Mesenteric fat pad (tissue), 1 donor: ENCODE data around the gene SPATA31C2. TPM values are rescaled to one million over a fixed set of nuclear protein-coding genes. Genes with fewer than 3 reads are reported as not detected.
"Not testable (repeated sequence)": the region's sequence is repeated elsewhere in the genome, so short reads cannot be mapped to it uniquely, and the experiment has no call there.

ENCODE experiments used
- DNase-seq: peaks from one replicate; pipeline ENCODE4 v3.0.0-alpha.2; 2020; ENCODE audit warnings: low spot score
- total RNA-seq: library from RNA; stranded (reverse); fragmentation: NEBNext Ultra II Directional; extraction: Animal tissue kit (Norgen Biotek cat#: 25700); gene quantifications from one replicate; pipeline ENCODE4 v1.2.1, GENCODE V29; 2021
- donor health status: DM: yes; HTN: yes; CAD: no.

Gene SPATA31C2
- total RNA-seq, 1 donor from 2014 or later: not detected

GRCh38 chr9:88127700-88128300 lies 10.5 kb downstream of the SPATA31C2 start:
- DNase-seq: not testable (repeated sequence)

GRCh38 chr9:88123413-88123812 lies 14.9 kb downstream of the SPATA31C2 start:
- not testable (repeated sequence) for DNase-seq

GRCh38 chr9:88118121-88118520 lies 20.2 kb downstream of the SPATA31C2 start:
- not testable (repeated sequence) for DNase-seq

GRCh38 chr9:88114968-88115612 lies 23.2 kb downstream of the SPATA31C2 start:
- DNase-seq: not testable (repeated sequence)

- DNase-seq: not testable (repeated sequence)
Observed at GRCh38 chr9:88114283-88114967, 23.9 kb downstream of the SPATA31C2 start.

- DNase-seq: not testable (repeated sequence)
Observed at GRCh38 chr9:88113156-88114130, 24.8 kb downstream of the SPATA31C2 start.

- no peak for DNase-seq
Observed at GRCh38 chr9:88110026-88110425, 28.2 kb downstream of the SPATA31C2 start.

- no peak for DNase-seq
Observed at GRCh38 chr9:88108779-88109178, 29.5 kb downstream of the SPATA31C2 start.

GRCh38 chr9:88106492-88106891 lies 31.8 kb downstream of the SPATA31C2 start:
- no peak for DNase-seq

- no peak for DNase-seq
Observed at GRCh38 chr9:88092797-88093331, 45.4 kb downstream of the SPATA31C2 start.

GRCh38 chr9:88090151-88090581 lies 48.1 kb downstream of the SPATA31C2 start:
- no peak for DNase-seq

- DNase-seq: no peak
Observed at GRCh38 chr9:88087906-88088305, 50.4 kb downstream of the SPATA31C2 start.

GRCh38 chr9:88085476-88085875 lies 52.8 kb downstream of the SPATA31C2 start:
- DNase-seq: no peak

GRCh38 chr9:88084357-88085183 lies 53.7 kb downstream of the SPATA31C2 start:
- DNase-seq: no peak

Other genes starting within 250 kb of the SPATA31C2 start
- not detected for gene SPATA31C1, start 220.5 kb downstream of the SPATA31C2 start, total RNA-seq
- 3.7 TPM for gene CDK20, start 163.9 kb downstream of the SPATA31C2 start, total RNA-seq
- 64.2 TPM for gene SPIN1, start 250.0 kb upstream of the SPATA31C2 start, total RNA-seq